Neutrophil (primary cell): Measurements from ENCODE around the gene SLC25A23.

Experiments used
- H3K27ac ChIP-seq: fragments of 200-600 bp; sonication (generic); 2 replicates; pipeline ENCODE4 v1.5.1; 2016; ENCODE audit warnings: mild to moderate bottlenecking, moderate library complexity
- H3K27me3 ChIP-seq: fragments of 200-600 bp; sonication (generic); 2 replicates; pipeline ENCODE4 v1.6.0; 2016; ENCODE audit warnings: mild to moderate bottlenecking
- H3K36me3 ChIP-seq: fragments of 200-600 bp; sonication (generic); 2 replicates; pipeline ENCODE4 v1.5.1; 2017
- H3K4me1 ChIP-seq, 2 experiments: fragments of 200-600 bp in 1 of 2; sonication (generic) in 1 of 2; 1 replicate in 1 of 2; 2 replicates in 1 of 2; pipeline versions ENCODE4 v1.5.1 to v1.6.1; 2013 to 2016; ENCODE audit warnings: low read depth in 1 of 2, low read length in 1 of 2, mild to moderate bottlenecking in 1 of 2, moderate library complexity in 1 of 2; ENCODE audit not compliant: control insufficient read depth in 1 of 2, insufficient read depth in 1 of 2
- H3K4me3 ChIP-seq, 2 experiments: fragments of 200-600 bp in 1 of 2; sonication (generic) in 1 of 2; 1 replicate in 1 of 2; 2 replicates in 1 of 2; pipeline ENCODE4 v1.5.1; 2013 to 2016; ENCODE audit warnings: low read depth in 1 of 2, low read length in 1 of 2, mild to moderate bottlenecking in 1 of 2, moderate library complexity in 1 of 2
- H3K9me3 ChIP-seq: fragments of 200-600 bp; sonication (generic); 2 replicates; pipeline ENCODE4 v1.5.1; 2016
- CTCF ChIP-seq: fragments of 200-600 bp; sonication (generic); IDR thresholded peaks from 2 replicates; pipeline ENCODE4 v1.5.1; 2016; ENCODE audit warnings: antibody characterized with exemption

SLC25A23 gene

GRCh38 chr19:6476896-6477431 is 17.4 kb upstream of the SLC25A23 start:
- Histone ChIP-seq H3K9me3 (no peaks in the 10 kb centered on the region), H3K27ac (no peak overlapping the region), H3K36me3 (peaks cover 71% of the 10 kb centered on the region), H3K27me3 (no peaks in the 10 kb centered on the region), H3K4me3 (no peak overlapping the region), H3K4me1 (peaks cover 16% of the 10 kb centered on the region in 2 experiments)
- no peak for TF ChIP-seq CTCF

- Histone ChIP-seq H3K36me3 (peaks cover 78% of the 10 kb centered on the region), H3K27me3 (no peaks in the 10 kb centered on the region)
Observed at GRCh38 chr19:6476155-6476895, 16.7 kb upstream of the SLC25A23 start.

GRCh38 chr19:6475321-6476108 is 15.9 kb upstream of the SLC25A23 start:
- Histone ChIP-seq H3K9me3 (no peaks in the 10 kb centered on the region), H3K36me3 (peaks cover 86% of the 10 kb centered on the region), H3K4me3 (no peak overlapping the region), H3K4me1 (peaks cover 5% of the 10 kb centered on the region in 2 experiments), H3K27me3 (no peaks in the 10 kb centered on the region), H3K27ac (no peak overlapping the region)
- TF ChIP-seq CTCF = no peak

More at GRCh38 chr19:6476155-6476895, 16.7 kb upstream of the SLC25A23 start:
- H3K9me3 ChIP-seq = no peaks in the 10 kb centered on the region
- peaks cover 12 to 13% of the 10 kb centered on the region in 2 experiments for H3K4me1 ChIP-seq
- no peak overlapping the region for H3K4me3 ChIP-seq
- no peak overlapping the region for H3K27ac ChIP-seq
- no peak for TF ChIP-seq CTCF

GRCh38 chr19:6473647-6474046 is 14.1 kb upstream of the SLC25A23 start:
- TF ChIP-seq CTCF = no peak
- Histone ChIP-seq H3K4me3 (no peak overlapping the region), H3K4me1 (no peaks in the 10 kb centered on the region), H3K36me3 (peaks cover 94% of the 10 kb centered on the region), H3K27ac (no peak overlapping the region), H3K27me3 (no peaks in the 10 kb centered on the region), H3K9me3 (no peaks in the 10 kb centered on the region)

GRCh38 chr19:6472713-6473112 is 13.1 kb upstream of the SLC25A23 start:
- Histone ChIP-seq H3K4me3 (no peak overlapping the region), H3K36me3 (peaks cover 96% of the 10 kb centered on the region)
- TF ChIP-seq CTCF = no peak

More at GRCh38 chr19:6472713-6473112, 13.1 kb upstream of the SLC25A23 start:
- H3K4me1 ChIP-seq = no peaks in the 10 kb centered on the region
- H3K27ac ChIP-seq = no peak overlapping the region
- no peaks in the 10 kb centered on the region for H3K9me3 ChIP-seq
- H3K27me3 ChIP-seq = no peaks in the 10 kb centered on the region
